HS-27A (cell line): ENCODE measurements around the gene CP.
"Not testable (repeated sequence)": the region's sequence is repeated elsewhere in the genome, so short reads cannot be mapped to it uniquely, and the experiment has no call there.

ENCODE experiments used
- DNase-seq: peaks from one replicate; pipeline ENCODE4 v3.0.0-alpha.2; 2012; ENCODE audit warnings: low read depth, missing footprints

CP gene

DNA sequence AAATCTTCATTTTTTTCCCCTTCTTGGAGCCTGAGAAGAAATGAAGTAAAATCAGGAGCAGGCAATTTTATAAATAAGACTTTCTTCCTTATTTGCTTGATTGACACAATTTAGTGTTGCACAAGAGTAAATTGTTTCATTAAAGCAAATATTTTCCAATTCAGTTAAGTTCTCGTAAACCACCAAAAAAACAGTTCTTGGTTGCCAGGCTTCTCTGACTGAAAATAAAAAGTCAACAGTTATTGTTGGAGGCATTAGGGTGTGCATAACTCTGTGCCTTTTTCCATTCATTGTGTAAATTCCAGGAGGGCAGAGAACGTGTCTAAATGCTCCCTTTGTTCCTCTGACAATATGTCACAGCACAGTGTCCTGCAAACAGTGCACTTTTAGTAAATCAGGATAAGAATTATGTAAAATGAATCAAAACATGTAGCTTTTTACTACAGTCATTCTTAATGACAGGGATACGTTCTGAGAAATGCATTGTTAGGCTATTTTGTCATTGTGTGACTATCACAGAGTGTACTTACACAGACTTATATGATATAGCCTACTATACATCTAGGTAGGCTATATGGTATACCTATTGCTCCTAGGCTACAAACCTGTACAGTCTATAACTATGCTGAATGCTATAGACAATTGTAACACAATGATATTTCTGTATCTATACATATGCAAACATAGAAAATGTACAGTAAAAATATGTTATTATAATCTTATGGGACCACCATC is at the start of gene CP:
TSS of gene CP (minus strand) at position 47 of the 735 bp plus-strand sequence. CDS start at position 10, 37 bp downstream.
- DNase-seq, result no peak

DNA sequence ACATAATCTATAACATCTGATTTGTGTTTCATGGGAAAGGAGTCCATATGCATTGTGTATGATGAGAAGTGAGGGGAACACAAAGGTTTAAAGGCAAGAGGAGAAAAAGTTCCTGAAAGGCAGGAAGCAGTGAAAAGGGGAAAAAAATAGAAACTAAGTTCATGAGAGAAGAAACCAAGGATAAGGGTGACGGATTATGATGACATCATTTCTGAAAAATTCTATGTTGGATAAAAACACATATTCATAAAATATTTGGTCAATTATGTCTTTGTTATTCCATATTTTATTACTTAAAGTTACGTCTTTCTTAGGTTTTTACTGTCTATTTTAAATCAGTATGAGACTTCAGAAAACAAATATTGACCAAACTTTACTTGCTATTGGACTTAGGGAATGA is 48.6 kb upstream of the CP start:
- no peak for DNase-seq

DNA sequence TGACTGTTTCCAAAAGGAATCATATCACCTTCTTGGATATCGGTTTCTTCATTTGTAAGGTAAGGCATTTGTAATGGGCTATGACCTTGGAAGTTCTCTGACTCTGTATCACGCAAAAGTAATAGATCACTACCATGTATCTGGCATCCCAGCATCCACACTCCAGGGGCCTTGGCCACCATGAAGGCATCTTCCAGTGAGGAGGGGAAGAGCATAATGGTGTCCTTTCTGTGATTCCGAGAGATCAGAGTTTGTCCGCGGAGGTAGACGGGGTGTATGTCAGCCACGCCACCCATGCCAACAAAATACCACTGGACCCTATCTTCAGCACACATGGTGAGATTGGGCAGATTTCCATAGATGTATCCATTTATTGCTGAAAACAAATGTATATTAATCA is 48.1 kb upstream of the CP start:
- DNase-seq, result no peak

DNA sequence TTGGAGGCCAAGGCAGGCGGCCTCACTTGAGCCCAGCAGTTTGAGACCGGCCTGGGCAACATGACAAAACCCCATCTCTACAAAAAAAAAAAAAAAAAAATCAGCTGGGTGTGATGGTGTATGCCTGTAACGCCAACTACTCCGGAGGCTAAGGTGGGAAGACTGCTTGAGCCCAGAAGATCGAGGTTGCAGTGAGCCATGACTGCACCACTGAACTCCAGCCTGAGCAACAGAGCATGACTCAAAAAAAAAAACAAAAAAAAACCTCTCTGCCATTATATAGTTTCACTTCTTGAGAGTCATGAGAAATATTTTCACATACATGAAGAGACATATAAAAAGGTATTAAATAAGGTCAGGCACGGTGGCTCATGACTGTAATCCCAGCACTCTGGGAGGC is 45.9 kb upstream of the CP start:
- DNase-seq, result no peak

DNA sequence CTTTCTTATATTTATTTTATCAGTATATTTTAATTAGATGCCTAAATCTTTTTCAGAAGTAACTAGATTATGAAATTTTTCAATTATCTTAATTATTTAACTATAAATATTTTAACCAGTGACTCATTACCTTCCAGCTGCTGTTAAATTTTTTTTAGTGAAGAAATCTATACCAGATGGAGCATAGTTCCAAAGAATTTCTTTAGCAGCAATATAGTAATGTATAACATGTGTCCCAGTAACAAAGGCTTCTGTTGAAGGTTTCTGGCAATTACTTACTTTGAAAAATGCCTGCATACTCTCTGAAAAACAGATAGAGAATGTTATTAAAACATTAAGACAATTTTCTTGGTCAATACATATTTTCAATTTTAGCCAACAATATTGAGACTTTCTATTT is 45.1 kb upstream of the CP start:
- DNase-seq, result no peak

DNA sequence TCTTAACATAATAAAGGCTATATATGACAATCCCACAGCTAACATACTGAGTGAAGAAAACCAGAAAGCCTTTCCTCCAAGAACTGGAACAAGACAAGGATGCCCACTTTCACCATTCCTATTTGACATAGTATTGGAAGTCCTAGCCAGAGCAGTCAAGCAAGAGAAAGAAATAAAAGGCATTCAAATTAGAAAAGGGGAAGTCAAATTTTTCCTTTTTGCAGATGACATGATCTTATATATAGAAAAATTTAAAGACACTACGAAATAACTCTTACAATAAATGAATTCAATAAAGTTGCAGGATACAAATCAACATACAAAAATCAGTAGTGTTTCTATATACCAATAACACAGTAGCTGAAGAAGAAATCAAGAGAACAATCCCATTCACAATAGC is 42.2 kb upstream of the CP start:
- no peak for DNase-seq

DNA sequence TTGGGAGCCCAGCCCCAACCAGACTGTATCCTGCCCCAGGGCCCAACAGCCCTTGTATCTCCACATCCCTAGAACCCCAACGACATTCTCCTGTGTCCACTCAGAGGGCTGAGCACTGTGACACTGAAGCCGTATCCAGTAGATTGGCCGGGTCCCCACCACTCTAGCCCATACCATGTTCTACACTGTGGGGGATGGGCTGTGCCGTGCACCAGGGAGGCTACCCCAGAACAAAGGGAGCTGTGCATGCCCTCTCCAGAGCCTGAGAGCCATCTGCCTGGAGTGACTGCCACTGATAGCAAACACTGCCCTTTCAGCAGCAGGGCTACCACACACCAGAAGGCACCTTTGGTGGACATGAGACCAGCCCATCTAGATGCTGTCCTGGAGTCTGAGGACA is 37.1 kb upstream of the CP start:
- no peak for DNase-seq

DNA sequence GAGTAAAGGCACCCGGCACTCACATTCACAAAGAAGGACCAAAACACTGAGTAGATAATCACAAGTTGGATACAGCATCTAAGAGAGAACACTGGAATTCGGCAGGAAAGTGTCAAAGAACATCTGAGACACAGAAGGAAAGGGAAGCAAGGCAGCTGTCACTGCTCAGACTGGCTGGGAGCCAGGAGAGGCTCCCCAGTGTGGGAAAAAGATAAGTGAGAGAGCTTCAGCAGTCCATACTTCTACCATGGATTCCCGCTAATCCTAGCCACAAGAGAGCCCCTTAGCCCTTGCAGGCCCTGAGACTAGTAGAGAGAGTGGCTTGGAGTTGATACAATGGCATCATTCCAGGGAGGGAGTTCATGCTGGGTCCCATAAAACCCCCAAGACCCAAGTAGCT is 36.7 kb upstream of the CP start:
- no peak for DNase-seq

DNA sequence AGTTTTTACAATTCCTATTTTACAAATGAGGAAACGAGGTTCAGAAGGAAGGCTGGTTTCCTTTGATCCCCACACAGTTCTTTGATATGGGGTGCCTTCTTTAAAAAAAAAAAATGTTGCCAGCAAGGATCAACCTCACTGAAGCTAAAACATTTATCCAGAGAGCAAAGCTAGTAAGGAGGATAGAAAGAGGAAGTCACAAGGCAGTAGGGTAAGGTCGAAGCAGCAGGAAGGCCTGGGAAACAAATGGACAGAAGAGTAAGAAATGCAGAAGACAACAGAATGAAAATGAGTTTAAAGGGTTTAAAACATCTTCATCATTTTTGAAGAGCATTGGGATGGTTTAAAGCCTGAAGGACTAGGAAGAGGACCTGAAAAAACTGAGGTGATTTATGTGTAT is 30.6 kb upstream of the CP start:
- no peak for DNase-seq

DNA sequence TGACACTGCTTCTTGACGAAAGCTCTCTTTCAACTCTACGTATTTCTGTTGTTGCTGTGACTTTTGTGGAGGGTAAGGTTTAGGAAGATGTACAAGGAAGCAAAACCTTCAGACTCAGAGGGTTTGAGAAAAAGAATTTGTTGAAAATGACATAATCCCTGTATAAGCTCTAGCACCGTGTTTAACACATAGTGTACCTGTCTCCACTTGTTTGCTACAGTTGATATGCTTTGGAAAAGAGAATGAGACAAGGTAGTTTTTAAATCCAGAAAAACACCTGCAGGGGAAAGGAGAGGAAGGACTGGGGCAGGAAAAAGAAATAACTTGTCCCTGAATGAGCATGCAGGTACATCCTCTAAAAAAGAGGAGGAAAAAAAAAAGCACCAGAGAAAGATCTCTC is 29.6 kb upstream of the CP start:
- DNase-seq, result no peak

DNA sequence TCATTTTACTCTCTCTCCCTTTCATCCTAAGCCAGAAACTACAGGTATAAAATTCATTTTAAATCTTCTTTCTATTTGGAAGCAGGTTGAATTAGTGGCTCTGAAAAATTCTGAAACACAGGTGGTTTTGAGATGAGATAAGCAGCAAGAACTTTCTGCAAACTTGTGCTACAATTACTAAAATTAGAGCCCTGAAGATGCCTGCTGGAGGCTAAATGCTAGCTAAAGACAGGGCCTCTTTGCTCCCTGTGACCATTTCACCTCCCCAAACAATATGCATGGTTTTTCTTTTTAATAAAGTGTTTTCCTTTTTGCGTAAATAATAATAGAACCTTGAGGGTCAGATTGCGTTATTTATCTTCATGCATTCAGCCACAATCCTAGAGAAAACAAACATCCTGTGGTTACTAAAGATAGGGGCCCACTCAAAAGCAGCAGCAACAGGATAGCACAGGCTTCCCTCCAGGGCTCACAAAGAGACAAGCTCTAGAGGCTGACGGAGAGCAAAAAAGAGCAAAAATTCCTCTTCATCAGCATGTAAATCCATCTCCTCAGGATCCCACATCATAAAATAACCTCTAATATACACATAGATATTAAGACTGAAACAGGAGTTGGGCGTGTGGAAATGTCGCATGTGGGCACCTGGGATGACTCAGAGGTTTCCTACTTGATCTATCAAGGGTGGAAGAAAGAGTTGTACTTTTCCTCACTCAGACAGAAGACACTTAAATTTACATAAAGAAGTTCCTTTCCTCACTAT is 26.5 kb upstream of the CP start:
- no peak for DNase-seq

DNA sequence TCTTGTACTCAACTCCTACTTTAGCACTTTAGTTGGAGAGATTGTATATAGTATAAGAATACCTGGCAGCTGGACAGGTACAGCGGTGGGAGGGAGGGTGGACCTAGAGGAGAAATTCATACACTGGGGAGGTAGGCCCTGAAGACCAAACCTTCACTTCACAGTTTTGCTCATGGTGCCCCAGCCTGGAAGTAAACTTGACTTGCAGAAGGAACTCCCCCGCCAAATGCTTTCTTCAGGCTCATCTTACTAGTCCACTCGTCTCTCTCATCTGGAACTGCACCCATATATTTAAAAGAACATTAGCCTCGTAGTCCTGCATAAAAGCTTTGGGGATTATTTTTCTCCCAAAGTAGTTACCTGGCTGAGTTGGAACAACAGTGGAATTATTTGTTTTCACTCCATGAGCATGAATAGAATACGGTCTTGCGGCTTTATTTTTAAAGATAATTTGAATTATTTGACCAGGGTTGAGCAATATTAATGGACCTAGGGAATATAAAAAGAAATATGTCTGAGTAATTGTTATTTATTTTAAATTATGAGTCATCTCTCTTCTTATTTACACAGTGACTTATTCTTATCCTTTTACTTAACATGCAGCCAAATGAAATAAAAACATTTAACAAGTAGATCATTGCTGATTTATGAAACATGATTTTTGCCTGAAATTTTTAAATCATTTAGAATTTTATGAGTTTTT is 25.5 kb upstream of the CP start:
- DNase-seq, result no peak

DNA sequence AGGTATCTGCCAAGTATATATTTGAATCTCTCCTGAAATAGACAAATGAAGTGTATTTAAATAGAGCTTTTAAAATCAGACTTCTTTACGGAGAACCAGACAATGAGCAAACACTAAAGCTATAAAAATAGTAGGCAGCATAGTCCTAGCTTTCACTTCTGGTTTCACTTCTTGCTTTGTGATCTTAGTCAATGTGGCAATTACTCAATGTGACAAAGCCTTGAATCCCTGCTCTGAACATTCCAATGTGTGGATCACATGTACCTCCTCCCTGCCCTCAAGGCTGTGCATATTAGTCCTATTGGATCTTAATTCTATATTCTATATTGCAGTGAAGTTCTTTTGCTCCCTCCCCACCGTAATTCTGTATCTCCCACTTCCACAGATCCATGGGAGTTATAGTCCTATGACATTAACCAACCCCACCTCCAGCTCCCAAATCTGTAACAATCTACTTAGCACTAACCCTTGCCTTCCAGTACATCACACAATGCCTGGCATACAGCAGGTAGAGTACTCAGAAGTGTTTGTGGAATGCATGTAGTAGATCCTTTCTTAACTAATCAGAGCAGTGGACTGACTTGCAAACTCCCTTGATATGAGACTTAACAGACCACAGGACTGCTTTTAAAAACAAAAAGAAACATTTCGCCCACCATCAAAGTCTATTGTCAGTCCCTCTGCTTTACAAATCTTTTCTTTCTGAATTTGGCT is 24.3 kb upstream of the CP start:
- no peak for DNase-seq

DNA sequence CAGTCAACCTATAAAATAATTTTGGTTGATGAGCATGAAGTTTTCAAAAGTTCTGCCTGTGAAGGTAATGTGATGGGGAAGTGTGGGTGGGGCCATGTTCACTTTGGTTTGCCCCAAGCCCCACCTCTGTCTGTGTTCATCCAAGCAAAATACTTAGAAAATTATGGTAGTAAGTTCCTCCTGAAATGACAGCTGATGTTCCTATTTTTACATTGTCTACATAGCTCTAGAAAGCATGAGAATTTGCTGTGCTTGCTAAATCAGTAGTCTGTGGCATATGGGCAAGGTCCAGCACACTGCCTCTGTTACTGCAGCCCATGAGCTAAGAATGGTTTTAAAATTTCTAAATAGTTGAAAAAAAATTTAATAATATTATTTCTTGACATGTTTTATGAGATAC is 21.9 kb upstream of the CP start:
- DNase-seq, result no peak

DNA sequence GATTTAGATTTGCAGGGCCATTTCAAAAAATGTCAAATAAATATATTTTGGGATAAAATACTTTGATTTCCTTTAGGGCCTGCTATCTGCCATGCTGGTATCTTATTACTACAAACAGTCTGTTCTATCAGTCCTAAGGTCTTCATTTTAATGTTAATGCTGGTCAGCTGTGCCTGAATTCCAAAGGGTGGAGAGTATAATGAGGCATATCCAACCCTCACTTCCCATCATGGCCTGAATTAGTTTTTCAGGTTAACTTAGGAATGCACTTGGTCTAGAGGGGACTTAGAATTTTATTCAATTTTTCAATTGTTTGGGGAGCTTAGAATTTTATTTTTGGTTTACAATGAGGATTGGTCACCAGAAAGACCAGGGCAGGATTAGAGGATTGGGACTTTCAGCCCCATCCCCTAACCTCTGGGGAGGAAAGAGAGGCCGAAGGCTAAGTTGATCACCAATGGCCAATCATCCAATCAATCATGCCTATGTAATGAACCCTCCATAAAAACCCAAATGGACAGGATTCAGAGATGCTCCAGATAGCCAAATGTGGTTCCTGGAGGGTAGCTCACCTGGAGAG is 17.8 kb upstream of the CP start:
- DNase-seq, result no peak

DNA sequence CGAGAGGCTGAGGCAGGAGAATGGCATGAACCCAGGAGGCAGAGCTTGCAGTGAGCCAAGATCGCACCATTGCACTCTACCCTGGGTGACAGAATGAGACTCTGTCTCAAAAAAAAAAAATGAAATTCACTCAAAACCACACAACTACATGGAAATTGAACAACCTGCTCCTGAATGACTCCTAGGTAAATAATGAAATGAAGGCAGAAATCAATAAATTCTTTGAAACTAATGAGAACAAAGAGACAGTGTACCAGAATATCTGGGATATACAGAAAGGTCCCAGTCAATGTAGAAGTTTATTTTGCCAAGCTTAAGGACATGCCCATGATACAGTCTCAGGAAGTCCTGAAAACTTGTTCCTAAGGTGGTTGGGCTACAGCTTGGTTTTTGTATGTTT is 16.6 kb upstream of the CP start:
- not testable (repeated sequence) for DNase-seq

DNA sequence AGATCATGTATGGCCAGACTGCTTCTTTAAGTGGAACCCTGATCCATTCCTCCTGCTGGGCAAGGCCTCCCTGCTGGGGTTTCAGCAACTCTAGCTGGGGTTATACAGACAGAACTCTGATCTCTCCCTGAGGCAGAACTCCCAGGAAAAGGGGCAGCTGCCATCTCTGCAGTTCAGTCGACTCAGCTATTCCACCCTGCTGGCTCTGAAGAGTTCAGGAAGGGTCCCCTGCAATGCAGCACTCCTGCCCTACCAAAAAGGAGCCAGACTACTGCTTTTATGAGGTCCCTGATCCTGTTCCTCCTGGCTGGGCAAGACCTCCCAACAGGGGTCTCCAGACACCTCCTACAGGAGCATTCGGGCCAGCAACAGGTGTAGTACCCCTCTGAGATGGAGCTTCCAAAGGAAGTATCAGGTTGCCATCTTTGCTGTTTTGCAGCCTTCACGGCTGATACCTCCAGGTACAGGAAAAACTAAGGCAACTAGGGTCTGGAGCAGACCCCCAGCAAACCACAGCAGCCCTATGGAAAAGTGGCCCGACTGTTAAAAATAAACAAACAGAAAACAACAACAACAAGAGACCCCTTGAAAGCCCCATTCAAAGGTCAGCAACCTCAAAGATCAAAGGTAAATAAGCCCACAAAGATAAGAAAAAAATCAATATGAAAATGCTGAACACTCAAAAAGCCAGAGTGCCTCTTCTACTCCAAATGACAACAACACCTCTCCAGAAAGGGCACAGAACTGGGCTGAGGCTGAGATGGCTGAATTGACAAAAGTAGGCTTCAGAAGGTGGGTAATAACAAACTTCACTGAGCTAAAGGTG is 14.2 kb upstream of the CP start:
- DNase-seq, result no peak

DNA sequence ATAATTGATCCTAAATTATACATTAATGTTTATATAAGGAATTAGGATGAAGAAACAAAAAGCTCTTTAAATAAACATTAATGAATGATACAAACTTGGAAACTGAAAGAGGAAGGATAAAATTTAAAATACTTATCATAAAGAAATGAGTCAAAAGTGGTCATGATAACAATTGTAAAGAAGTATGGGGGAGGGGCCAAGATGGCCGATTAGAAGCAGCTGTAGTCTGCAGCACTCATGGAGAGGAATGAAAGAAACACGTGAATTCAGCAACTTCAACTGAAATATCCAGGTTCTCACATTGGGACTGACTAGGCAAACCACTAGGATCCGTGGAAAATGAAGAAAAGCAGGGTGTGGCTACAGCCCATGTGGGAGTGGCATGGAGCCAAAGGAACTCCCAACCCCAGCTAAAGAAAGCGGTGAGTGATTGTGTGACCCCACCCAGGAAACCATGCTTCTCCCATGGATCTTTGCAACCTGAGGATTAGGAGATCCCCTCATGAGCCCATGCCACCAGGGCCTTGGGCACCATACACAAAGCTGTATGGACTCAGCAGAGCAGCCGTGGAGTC is 13.1 kb upstream of the CP start:
- no peak for DNase-seq

DNA sequence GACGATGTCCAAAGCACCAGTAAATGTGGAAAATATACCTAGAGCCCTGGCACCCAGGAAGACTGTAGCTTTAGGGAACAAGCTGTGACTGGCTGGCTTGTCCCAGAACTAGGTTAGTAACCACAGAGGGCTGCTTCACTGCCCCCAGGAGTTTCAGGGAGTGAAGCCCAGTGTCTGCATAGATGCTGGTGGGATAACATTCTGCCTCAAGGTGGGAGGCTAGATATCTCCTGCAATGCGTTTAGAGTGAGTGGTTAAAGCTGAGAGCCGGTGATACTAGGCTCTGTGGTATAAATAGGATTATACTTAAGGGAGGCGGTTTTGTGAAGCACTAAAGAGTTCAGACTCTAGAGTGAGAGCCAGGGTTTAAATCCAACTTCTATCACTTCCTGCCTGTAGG is 11.7 kb upstream of the CP start:
- DNase-seq, result no peak

DNA sequence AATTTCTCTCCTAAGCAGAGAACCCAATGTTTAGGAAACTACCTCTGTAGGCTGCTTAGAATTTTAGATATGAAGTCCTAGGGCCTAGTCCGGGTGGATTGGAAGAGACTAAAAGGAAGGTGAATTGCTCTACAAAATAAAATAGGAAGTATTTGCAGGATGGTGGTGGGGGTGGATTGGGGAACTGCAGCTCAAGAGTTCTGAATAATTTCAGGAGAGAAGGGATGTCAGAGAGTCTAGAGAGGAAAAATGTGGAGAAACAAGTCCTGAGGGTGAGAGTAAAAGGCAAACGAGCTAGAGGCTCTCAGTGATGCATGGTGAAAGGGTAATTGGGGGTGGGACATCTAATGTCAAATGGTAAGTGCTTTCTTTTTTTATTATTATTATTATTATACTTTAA is 10.2 kb upstream of the CP start:
- DNase-seq, result no peak
